HG02678 (cell line): ENCODE results near the gene ADCY1.
"Not testable (repeated sequence)": the region's sequence is repeated elsewhere in the genome, so short reads cannot be mapped to it uniquely, and the experiment has no call there.

Experiments used
- ATAC-seq: cut with Tn5 transposase; IDR thresholded peaks from one replicate; pipeline ENCODE4 v1.9.1; 2021; ENCODE audit warnings: mild to moderate bottlenecking, moderate library complexity; ENCODE audit not compliant: unreplicated experiment

Gene ADCY1

GRCh38 chr7:45708046-45708950 lies 134.1 kb downstream of the ADCY1 start:
- no peak for ATAC-seq

DNA sequence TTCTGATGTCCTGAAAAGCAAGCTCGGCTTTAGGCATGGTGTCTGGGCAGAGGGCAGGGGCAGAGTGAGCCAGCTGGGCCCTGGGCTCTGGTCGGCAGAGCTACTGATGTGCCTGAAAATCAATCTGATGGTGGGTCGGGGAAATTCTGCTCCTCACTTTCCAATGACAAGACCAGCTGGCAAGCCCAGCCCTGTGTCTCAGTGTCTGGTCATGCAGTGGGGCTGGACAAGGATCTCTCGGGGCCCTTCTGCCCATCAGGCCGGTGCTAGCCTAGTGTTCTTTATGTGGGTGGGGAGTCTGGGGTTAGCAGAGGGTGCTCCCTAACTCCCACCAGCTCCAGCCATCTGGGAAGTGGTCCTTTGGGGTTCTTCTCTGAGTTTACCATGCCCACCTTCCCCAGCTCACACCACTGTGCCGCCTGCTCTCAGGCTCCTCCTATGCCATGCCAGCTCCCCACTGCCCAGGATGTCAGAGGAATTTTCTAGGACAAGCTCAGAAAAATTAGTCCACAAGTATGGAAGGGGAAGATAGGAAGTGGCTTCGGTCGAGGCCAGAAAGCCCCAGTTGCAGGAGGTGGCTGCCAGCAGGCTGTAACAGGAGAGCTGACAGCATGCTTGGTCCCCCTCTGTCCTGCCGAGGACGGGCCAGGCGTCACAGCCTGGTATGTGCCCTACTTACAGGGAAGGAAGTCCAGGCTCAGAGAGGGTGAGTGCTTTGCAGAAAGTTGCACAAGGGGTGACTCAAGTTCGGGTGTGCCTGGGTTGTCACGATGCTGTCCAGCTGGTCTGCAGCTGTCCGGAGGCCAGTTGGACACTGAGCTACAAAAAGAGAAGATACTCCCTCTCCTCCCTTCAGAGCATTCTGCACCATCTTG lies 135.2 kb downstream of the ADCY1 start:
- ATAC-seq, result no peak

DNA sequence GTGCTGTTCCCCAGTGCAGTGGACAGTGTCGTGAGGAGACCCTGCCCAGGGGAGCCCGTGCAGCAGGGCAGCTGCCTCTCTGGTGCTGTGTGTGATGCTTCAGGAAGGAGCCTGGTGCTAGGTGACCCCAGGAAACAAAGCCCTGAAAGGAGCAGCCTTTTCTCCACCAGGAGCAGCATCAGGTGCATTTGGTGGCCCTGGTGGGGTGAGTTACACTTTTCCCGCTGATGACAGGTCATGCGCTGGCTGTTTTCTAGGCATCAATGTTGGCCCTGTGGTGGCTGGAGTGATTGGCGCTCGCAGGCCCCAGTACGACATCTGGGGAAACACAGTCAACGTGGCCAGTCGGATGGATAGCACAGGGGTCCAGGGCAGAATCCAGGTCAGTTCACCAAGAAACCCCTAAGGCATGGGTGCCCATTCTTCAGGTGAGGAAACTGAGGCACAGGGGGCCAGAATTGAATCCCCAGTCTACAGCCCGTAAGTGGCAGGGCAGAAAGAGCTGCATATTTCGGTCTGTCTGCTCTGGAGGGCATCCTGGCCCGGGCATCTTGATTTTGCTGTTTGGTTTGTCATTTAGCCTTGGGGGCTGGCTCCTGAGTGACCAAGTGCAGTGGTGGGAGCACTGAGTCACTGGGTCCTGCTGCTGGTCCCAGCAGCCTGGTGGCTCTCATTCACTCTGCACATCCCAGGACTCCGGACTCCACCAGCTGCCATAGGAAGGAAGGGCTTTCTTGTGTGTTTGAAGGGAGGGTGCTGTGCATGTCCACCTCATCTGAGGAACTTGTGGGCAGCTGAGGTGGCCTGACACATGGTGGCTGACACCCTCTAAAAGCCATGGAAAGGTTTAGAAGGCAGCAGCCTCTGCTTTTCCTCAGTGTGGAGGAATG lies 136.3 kb downstream of the ADCY1 start:
- ATAC-seq, result no peak

DNA sequence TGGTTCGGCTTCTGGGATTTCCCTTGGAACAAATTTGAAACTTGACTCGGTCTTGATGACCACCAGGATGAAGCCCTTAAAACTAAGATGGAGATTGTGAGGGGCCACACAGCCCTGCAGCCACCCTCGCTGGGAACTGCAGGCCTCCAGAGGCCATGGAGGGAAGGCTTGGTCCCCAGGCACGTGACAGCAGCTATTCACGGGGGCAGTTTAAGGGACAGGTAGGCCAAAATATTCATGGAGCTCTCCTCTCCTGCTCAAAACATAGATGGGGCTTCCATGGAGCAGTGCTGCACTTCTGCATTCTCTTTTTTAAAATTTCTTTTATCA lies 137.0 kb downstream of the ADCY1 start:
- no peak for ATAC-seq

DNA sequence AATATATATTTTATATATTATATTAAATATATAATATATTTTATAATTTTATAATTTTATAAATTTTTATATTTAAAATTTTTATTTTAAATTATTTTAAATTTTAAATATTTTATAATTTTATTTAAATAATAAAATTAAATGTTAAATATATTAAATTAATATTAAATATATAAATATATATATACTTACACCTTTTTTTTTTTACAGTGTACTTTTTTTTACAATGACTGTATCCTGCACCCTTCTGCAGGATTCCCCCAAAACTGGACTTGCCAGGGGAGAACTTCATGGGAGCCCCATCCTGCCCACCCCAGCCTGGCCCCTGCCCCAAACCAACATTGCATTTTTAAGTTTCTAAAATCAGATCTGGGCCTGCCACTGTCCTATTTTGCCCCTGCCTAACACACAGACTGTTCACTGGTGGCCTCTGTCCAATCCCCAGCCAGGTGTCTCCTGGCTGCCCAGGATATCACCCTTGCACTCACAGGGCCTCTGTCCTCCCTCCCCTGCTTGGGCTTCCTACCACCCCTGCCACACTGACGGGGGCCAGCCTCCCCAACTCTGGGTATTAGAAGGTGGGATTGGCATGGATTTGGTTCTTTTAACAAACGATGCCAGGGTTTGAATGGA lies 138.0 kb downstream of the ADCY1 start:
- ATAC-seq, result no peak

DNA sequence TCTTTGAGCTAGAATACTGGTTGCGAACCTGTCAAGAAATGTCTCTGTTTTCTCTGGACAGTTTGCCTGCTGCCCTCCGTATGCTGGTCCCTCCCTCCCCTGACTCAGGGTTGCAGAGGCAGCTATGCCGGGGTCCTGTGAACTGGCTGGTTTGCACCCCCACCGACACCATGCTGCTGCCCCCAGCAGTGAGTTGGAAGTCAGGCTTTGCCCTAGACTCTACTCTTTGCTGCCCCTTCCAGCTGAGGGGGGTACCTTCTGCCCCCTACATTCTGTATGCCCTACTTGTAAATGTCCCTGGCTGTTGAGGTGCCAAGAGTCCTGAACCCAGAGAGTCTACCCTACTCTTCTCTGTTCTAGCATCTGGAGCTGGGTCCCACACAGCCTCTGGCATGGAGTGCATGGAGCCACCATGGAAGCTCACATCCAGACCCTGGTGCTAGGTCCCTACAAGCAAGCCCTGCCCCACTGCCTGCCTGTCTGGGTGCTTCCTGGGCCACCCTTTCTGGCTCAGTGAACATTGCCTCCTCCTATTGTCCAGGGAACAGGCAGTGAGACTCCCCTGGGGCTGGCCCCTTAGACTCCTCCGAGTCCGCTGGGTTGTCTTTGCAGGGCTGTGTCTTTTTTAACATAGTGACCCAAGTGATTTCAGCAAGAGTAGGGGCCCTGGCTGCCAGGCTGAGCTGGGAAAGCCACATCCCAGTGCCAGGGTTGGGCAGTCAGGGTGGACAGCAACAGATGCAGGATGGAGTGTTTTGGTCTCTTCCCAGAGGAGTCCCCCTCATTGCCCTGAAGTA lies 138.9 kb downstream of the ADCY1 start:
- no peak for ATAC-seq

- ATAC-seq, result no peak
Measured at GRCh38 chr7:45713669-45714520, 139.7 kb downstream of the ADCY1 start.

GRCh38 chr7:45714521-45714820 lies 140.3 kb downstream of the ADCY1 start:
- no peak for ATAC-seq

DNA sequence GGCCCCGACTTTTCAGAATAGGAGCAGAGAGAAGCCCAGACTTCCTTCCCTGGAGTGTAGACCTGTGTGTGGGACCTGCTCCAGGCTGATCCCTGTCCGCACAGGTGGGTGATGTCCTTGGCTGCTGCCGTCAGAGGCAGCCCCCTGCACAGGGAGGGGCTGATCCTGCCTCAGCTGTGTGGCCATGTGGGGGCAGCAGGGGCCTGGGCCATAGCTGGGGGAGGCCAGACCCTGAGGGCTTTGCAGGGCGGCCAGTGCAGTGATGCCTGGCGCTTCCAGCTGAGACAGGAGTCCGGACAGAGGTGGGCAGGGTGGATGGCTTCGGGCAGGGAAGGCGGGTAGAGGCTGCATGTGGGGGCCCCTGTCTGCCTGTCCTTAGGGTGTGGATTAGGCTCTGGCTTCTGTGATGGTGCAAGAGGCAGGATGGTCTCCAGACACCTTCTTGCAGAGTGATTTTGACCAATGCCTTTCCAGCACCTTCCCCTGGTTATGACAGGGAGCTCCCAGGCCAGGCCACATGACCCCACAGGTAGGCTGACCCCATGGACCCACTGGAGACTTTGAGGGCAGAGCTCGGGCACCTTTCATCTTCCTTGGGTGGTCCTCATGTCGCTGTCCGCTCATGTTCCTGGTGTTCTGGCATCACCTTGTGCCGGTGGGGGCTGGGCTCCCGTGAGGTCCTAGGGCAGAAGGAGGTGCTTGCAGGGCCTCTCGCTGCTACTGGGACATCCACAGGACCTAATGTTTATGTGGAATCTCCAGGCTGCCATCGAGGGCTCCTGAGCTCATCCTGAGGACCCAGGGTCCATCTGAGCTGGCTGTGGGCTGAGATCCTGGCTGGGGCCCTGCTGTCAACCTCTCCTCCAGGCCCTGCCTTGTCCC lies 141.5 kb downstream of the ADCY1 start:
- no peak for ATAC-seq

- ATAC-seq, result no peak
Measured at GRCh38 chr7:45716380-45717203, 142.4 kb downstream of the ADCY1 start.

GRCh38 chr7:45717537-45718235 lies 143.5 kb downstream of the ADCY1 start:
- ATAC-seq, result no peak

DNA sequence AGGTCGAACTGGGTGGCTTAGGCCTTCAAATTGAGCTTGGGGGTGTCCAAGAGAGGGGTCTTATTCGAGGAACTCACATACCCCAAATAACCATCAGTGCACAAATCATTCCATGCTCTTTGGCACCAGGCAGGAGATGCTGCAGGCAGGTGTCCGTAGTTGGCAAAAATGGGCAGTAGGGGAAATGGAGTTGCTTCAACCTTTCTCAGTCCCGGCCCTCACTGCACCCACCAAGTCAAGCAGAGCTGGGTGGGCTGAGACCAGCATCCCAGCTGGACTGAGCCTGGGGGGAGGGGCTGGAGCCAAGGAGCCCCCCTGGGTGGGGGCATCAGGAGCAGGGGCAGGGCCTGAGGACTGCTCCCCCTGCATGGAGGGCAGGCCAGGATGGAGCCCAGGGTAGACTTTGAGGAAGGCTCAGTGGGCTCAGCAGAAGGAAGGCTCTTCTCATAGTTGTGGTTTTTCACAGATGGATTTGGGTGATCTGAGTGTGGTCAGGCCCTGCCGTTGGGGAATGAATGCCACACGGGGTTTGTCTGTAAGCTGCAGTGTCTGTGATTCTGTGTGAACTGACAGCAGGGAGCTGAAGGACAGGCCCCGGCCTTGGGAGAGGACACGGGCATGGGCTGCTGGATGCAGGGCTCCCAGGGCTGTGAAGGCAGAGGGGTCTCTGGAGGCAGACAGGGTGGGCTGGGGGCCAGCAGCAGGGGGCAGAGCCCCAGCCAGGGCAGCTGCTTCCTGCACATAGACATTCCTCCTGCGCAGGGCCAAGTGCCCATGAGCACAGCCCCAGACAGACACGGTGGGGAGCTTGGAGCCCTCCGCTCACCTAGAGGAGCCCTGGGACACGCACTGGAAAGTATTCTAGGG lies 144.5 kb downstream of the ADCY1 start:
- no peak for ATAC-seq

GRCh38 chr7:45720989-45721388 lies 146.8 kb downstream of the ADCY1 start:
- ATAC-seq, result no peak

GRCh38 chr7:45721686-45722598 lies 147.8 kb downstream of the ADCY1 start:
- ATAC-seq, result no peak

- ATAC-seq, result not testable (repeated sequence)
Measured at GRCh38 chr7:45725231-45725630, 151.1 kb downstream of the ADCY1 start.
